HG02840 (cell line): Measurements from ENCODE around the gene CTNNB1.

Source experiments
- ATAC-seq: cut with Tn5 transposase; IDR thresholded peaks from one replicate; pipeline ENCODE4 v1.9.1; 2021; ENCODE audit warnings: mild to moderate bottlenecking, moderate library complexity, moderate number of reproducible peaks; ENCODE audit not compliant: unreplicated experiment, low FRiP score

CTNNB1 gene

GRCh38 chr3:41213588-41213987 lies 14.3 kb downstream of the CTNNB1 start:
- no peak for ATAC-seq

DNA sequence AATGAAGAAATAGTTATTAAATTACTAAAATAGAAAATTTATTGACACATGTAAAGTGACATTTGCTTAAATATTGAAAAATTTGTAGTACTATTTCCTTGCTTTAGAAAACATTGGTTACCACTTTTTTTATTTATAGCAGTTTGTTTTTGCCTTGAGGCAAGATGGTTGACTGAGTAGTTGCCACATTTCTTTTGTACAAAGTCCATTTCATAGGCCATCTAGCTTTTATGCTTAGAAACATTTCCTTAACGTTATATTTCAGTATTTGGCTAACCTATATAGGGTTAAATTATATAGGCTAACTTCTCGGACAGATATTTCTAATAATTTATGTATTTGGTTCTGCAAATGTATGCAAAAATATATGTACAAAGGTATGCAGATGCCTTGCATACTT lies 17.1 kb downstream of the CTNNB1 start:
- no peak for ATAC-seq

DNA sequence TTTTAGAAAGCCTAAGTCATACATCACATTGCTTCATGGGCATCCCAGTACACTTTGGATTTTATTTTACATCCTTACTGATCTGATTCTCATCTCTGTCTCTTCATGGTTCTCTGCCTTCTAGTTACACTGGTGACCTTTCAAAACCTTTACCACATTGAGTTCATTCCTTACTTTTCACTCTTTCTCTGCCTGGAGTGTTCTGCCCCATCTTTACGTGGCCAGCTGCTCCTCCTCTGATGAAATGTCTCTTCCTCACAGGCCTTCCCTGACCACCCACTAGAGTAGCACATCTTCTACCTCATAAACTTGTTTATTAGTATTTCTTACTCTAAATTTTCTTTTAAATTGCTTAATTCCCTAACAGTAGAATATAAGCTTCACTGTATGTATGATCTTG lies 17.7 kb downstream of the CTNNB1 start:
- ATAC-seq, result no peak

- no peak for ATAC-seq
These were observed 20.1 kb downstream of the CTNNB1 start for GRCh38 chr3:41219424-41219823.

- no peak for ATAC-seq
These were observed 21.8 kb downstream of the CTNNB1 start for GRCh38 chr3:41220906-41221677.

DNA sequence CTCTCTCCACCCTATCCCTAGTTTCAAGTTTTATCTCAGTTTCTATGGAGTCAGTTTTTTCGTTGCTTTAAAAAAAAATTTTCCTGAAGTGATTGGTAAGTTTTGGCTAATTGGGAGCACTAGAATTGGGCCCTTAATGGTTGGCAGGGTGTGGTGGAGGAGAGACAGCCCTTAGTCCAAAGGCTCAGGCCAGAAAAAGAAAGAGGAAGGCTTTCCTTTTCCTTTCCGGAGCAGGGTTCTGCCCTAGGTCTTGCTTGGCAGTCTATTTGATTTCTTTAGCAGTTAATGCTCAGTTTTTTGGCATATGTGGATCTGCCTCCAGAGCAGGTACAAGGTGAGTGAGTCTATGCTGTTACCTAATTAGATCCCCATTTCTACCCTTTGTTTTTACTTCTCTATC lies 22.7 kb downstream of the CTNNB1 start:
- no peak for ATAC-seq

DNA sequence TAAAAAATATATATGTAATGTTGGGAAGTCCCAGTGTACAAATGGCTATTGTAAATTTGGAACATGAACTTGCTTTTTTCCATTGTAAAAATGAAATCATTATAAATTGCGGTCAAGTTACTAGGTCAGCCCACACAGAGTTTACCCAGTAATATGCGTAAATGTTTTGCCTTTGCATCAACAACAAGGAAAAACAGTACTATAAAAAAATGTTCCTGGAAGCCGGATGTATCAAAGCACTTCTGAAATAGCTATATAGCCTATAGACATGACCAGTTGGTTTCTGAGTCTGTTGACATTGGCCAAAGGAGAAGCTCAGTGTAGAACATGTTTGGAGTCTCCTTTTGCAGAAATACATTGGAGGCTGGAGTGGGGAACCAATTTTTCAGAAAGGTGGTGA lies 23.2 kb downstream of the CTNNB1 start:
- ATAC-seq, result no peak

- ATAC-seq, result no peak
These were observed 23.8 kb downstream of the CTNNB1 start for GRCh38 chr3:41223078-41223477.

GRCh38 chr3:41223691-41224090 lies 24.4 kb downstream of the CTNNB1 start:
- no peak for ATAC-seq

GRCh38 chr3:41224120-41224806 lies 25.0 kb downstream of the CTNNB1 start:
- no peak for ATAC-seq

DNA sequence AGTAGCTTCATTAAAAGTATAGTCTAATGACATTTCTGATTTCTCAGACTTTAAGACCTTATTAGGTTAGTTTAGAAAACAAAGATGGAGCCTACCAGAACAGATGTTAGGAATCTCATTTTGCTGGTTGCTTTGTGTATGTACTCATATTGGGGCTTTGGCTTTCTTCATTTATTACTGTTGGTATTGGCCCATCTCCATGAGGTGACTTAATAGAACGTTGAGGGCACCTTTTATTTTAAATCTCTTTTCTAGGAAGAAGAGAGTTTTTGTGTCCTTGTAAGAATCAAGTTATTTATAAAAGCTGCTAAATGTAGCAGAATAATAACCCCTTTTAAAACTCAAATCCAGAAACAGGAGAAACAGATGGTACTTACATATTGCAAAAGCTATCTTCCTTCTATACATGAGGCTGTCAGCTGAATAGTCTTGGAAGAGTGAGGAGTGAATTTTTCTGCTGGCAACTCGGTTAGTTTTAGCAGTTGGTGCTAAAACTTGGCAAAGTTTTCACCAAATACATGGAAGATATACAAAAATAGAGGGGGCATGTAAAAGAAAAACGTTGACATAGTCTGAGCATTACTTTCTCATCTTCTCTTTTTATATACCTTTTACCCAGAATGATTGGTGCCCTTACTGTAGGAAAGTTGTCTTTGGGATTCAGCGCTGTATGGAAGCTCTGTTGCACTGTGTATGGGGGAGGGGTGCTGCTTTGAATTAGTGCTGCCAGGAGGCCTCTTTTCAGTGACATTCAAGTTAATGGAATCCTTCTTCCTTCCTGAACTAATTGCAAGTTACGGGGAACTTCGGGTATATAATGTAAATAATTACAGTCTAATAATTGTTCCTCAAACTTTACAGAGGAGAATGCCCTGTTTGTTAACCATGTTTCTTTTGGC lies 35.8 kb downstream of the CTNNB1 start:
- ATAC-seq, result no peak

- ATAC-seq, result no peak
These were observed 36.9 kb downstream of the CTNNB1 start for GRCh38 chr3:41236228-41236627.

GRCh38 chr3:41237907-41238306 lies 38.6 kb downstream of the CTNNB1 start:
- ATAC-seq, result no peak

- no peak for ATAC-seq
These were observed 40.3 kb downstream of the CTNNB1 start for GRCh38 chr3:41239587-41239986.

DNA sequence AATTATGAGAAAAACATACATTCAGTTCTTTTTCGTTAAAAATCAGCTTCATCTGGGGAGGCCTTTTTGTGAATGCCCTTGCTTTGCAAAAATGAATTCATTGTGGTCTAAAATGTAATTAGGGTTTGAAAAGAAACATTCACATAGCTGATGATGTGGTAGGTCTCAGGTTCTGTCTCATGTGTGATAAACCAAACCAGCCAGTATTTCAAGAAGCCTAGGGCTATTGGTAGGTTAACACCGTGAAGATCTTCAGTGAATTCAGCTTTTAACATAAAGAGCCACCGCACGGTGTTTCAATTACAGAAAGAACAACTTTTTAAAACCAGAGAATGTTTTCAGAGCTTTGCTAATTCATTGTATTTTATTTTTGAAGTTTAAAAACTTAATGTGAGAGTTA lies 41.9 kb downstream of the CTNNB1 start:
- ATAC-seq, result no peak

DNA sequence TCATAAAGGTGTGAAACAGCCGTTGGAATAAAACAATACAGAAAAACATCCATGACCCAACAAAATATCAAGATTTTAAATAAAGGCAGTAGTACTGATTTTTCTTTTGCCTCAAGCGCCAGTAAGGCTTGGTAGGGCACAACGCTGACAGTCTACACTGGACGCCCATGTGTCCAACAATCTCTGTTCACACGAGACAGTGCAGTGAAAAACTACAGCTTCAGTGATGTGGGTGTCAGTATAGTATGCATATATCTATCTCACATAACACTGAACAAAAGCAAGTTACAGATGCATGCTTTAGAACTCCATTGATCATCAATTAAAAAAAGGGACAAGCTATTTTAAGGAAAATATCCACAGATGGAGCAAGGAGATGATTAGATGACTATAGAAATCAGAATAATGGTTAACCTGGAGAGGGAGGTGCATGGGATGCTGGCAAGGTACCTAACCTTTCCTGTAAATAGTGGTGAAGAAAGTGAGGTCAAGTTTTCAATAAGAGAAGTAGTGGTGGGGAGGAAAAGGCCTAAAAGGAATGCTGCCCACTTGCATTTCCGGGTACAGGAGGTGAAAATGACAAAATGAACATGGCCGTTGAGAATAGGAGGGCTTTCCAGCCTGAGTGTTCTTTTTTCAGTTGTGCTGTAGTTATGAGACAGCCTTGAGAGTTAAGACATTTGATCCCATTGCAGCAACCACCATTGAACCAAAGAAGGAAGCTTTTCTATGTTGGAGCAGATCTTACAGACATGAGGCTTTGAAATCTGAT lies 42.7 kb downstream of the CTNNB1 start:
- no peak for ATAC-seq

DNA sequence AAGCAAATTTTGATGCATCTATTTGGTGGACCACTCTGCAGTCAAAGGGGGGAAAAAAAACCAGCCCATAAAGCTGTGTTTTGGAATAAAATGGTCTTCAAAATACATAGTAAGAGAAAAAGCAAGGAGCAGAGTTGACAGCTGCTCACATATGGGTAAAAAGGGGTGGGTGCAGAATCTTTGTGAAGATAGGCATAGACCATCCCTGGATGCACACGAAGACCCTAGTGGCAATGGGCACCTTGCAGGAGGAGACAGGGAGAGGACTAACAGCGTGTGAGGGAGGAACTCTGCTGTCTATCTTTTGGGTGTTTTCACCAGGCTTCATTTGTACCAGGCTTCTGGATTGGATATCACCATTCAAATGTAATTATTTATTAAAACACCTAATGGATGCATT lies 43.9 kb downstream of the CTNNB1 start:
- no peak for ATAC-seq

DNA sequence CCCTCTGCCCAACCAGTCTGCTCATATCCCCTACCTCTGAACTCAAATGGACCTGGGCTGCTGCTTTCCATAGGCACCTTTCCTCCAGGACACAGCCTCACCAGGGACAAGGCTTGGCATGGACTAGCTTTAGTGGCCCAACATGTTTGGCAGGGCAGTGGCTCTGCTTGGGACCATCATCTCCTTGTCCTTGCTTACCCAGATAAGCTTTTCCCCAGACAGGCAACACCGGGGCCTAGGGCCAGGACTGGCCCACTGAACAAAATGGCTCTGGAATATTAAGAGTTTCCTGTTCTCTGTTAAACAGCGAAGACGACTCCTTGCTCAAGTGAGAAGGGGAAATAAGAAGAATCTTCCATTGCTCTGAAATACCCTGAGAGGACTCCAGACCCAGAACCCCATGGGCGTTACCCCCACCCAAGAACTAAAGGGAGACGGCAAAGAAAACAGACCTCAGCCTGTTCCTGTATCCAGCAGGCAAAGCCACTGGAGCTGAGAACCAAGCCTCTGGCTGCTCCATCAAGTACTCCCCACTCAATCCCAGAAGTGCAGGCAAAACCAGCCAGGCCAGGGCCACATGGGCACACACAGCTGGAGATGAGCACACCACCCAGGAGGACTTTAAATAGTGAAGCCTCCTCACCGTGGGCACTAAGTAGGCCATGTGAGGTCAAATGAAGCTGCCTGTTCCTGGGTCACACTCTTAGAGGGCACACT lies 45.5 kb downstream of the CTNNB1 start:
- ATAC-seq, result no peak

GRCh38 chr3:41247055-41248004 lies 48.0 kb downstream of the CTNNB1 start:
- no peak for ATAC-seq
